ENCODE measurements around the gene CHMP4A.

DNA sequence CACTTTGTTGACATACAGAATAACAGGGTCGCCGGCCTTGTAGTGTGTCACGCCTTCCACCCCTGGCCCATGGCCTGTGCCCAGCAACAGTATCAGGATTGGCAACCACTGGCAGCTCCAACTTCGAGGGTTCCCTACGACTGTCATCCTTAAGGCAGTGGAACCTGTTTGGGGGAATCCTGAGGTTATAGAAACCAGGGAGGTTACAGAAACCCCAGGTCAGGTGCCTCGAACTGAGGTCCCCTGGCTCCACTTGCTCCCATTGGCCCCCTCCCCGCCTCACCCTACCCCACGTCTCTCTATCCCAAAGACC is 18.5 kb downstream of the CHMP4A start:
- TF ChIP-seq, protein P1, sequence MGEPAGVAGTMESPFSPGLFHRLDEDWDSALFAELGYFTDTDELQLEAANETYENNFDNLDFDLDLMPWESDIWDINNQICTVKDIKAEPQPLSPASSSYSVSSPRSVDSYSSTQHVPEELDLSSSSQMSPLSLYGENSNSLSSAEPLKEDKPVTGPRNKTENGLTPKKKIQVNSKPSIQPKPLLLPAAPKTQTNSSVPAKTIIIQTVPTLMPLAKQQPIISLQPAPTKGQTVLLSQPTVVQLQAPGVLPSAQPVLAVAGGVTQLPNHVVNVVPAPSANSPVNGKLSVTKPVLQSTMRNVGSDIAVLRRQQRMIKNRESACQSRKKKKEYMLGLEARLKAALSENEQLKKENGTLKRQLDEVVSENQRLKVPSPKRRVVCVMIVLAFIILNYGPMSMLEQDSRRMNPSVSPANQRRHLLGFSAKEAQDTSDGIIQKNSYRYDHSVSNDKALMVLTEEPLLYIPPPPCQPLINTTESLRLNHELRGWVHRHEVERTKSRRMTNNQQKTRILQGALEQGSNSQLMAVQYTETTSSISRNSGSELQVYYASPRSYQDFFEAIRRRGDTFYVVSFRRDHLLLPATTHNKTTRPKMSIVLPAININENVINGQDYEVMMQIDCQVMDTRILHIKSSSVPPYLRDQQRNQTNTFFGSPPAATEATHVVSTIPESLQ (CRISPR knock-in tag; IDR thresholded peaks at IDR 0.05) = no peak
- TF ChIP-seq, protein P2, sequence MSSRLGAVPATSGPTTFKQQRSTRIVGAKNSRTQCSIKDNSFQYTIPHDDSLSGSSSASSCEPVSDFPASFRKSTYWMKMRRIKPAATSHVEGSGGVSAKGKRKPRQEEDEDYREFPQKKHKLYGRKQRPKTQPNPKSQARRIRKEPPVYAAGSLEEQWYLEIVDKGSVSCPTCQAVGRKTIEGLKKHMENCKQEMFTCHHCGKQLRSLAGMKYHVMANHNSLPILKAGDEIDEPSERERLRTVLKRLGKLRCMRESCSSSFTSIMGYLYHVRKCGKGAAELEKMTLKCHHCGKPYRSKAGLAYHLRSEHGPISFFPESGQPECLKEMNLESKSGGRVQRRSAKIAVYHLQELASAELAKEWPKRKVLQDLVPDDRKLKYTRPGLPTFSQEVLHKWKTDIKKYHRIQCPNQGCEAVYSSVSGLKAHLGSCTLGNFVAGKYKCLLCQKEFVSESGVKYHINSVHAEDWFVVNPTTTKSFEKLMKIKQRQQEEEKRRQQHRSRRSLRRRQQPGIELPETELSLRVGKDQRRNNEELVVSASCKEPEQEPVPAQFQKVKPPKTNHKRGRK (CRISPR knock-in tag; IDR thresholded peaks at IDR 0.05; ENCODE audit: borderline replicate concordance) = no peak
- TF ChIP-seq, protein P3, sequence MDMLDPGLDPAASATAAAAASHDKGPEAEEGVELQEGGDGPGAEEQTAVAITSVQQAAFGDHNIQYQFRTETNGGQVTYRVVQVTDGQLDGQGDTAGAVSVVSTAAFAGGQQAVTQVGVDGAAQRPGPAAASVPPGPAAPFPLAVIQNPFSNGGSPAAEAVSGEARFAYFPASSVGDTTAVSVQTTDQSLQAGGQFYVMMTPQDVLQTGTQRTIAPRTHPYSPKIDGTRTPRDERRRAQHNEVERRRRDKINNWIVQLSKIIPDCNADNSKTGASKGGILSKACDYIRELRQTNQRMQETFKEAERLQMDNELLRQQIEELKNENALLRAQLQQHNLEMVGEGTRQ (CRISPR knock-in tag; IDR thresholded peaks at IDR 0.05) = no peak; the same call in 1 of the 2 replicates
- TF ChIP-seq, protein P4, sequence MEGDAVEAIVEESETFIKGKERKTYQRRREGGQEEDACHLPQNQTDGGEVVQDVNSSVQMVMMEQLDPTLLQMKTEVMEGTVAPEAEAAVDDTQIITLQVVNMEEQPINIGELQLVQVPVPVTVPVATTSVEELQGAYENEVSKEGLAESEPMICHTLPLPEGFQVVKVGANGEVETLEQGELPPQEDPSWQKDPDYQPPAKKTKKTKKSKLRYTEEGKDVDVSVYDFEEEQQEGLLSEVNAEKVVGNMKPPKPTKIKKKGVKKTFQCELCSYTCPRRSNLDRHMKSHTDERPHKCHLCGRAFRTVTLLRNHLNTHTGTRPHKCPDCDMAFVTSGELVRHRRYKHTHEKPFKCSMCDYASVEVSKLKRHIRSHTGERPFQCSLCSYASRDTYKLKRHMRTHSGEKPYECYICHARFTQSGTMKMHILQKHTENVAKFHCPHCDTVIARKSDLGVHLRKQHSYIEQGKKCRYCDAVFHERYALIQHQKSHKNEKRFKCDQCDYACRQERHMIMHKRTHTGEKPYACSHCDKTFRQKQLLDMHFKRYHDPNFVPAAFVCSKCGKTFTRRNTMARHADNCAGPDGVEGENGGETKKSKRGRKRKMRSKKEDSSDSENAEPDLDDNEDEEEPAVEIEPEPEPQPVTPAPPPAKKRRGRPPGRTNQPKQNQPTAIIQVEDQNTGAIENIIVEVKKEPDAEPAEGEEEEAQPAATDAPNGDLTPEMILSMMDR (IDR thresholded peaks at IDR 0.05) = no peak
